Measurements from ENCODE around the gene RNF19B.
A peak's percentile ranks its signal among the peaks of the same experiment; 100 is the strongest.
"Not testable (repeated sequence)": the region's sequence is repeated elsewhere in the genome, so short reads cannot be mapped to it uniquely, and the experiment has no call there.

The RNF19B gene

GRCh38 chr1:32990887-32991286 is 26.3 kb upstream of the RNF19B start:
- FAIRE-seq (no peak), DNase-seq (ENCODE audit: insufficient read length) (no peak)
- TF ChIP-seq POLR2A (IDR thresholded peaks at IDR 0.05; ENCODE audit: low read depth, low read length) (no peak), POLR2AphosphoS5 (IDR thresholded peaks at IDR 0.05; ENCODE audit: low read depth, low read length) (no peak), TAF1 (IDR thresholded peaks at IDR 0.05; ENCODE audit: borderline replicate concordance, low read depth, low read length) (no peak)

GRCh38 chr1:32989160-32990050 is 24.8 kb upstream of the RNF19B start:
- no peak for TF ChIP-seq POLR2A (IDR thresholded peaks at IDR 0.05; ENCODE audit: low read depth, low read length)
- DNase-seq (ENCODE audit: insufficient read length) = no peak

GRCh38 chr1:32988665-32989064 is 24.1 kb upstream of the RNF19B start:
- DNase-seq (ENCODE audit: insufficient read length) = no peak
- FAIRE-seq = no peak
- TF ChIP-seq TAF1 (IDR thresholded peaks at IDR 0.05; ENCODE audit: borderline replicate concordance, low read depth, low read length) (no peak), POLR2AphosphoS5 (IDR thresholded peaks at IDR 0.05; ENCODE audit: low read depth, low read length) (no peak), POLR2A (IDR thresholded peaks at IDR 0.05; ENCODE audit: low read depth, low read length) (no peak)

More at GRCh38 chr1:32989160-32990050, 24.8 kb upstream of the RNF19B start:
- peak; percentile 48 for FAIRE-seq

- no peak for DNase-seq (ENCODE audit: insufficient read length)
- TF ChIP-seq TAF1 (IDR thresholded peaks at IDR 0.05; ENCODE audit: borderline replicate concordance, low read depth, low read length) = no peak
- no peak for TF ChIP-seq POLR2A (IDR thresholded peaks at IDR 0.05; ENCODE audit: low read depth, low read length)
- no peak for TF ChIP-seq POLR2AphosphoS5 (IDR thresholded peaks at IDR 0.05; ENCODE audit: low read depth, low read length)
- no peak for FAIRE-seq
Observed at GRCh38 chr1:32985226-32985625, 20.6 kb upstream of the RNF19B start.

- FAIRE-seq (peak; percentile 36), DNase-seq (ENCODE audit: insufficient read length) (no peak)
- no peak for TF ChIP-seq TAF1 (IDR thresholded peaks at IDR 0.05; ENCODE audit: borderline replicate concordance, low read depth, low read length)
- no peak for TF ChIP-seq POLR2A (IDR thresholded peaks at IDR 0.05; ENCODE audit: low read depth, low read length)
- TF ChIP-seq POLR2AphosphoS5 (IDR thresholded peaks at IDR 0.05; ENCODE audit: low read depth, low read length) = no peak
Observed at GRCh38 chr1:32984455-32985171, 20.0 kb upstream of the RNF19B start.

- no peak for DNase-seq (ENCODE audit: insufficient read length)
Observed at GRCh38 chr1:32984090-32984454, 19.5 kb upstream of the RNF19B start.

GRCh38 chr1:32983020-32983419 is 18.4 kb upstream of the RNF19B start:
- FAIRE-seq = no peak
- no peak for DNase-seq (ENCODE audit: insufficient read length)
- TF ChIP-seq POLR2AphosphoS5 (IDR thresholded peaks at IDR 0.05; ENCODE audit: low read depth, low read length) (no peak), TAF1 (IDR thresholded peaks at IDR 0.05; ENCODE audit: borderline replicate concordance, low read depth, low read length) (no peak), POLR2A (IDR thresholded peaks at IDR 0.05; ENCODE audit: low read depth, low read length) (no peak)

More at GRCh38 chr1:32984090-32984454, 19.5 kb upstream of the RNF19B start:
- no peak for FAIRE-seq
- TF ChIP-seq POLR2A (IDR thresholded peaks at IDR 0.05; ENCODE audit: low read depth, low read length) (no peak), TAF1 (IDR thresholded peaks at IDR 0.05; ENCODE audit: borderline replicate concordance, low read depth, low read length) (no peak), POLR2AphosphoS5 (IDR thresholded peaks at IDR 0.05; ENCODE audit: low read depth, low read length) (no peak)

- TF ChIP-seq TAF1 (IDR thresholded peaks at IDR 0.05; ENCODE audit: borderline replicate concordance, low read depth, low read length) = peak; percentile 71; the same call in 1 of the 2 replicates
- TF ChIP-seq POLR2A (IDR thresholded peaks at IDR 0.05; ENCODE audit: low read depth, low read length) = peak; percentile 88
- peak; percentile 85 for TF ChIP-seq POLR2AphosphoS5 (IDR thresholded peaks at IDR 0.05; ENCODE audit: low read depth, low read length)
- DNase-seq (ENCODE audit: insufficient read length) = peak; percentile 61
- FAIRE-seq = peak; percentile 85
Observed at GRCh38 chr1:32981003-32981901, 16.6 kb upstream of the RNF19B start.

GRCh38 chr1:32980080-32980479 is 15.5 kb upstream of the RNF19B start:
- no peak for TF ChIP-seq POLR2AphosphoS5 (IDR thresholded peaks at IDR 0.05; ENCODE audit: low read depth, low read length)
- no peak for TF ChIP-seq TAF1 (IDR thresholded peaks at IDR 0.05; ENCODE audit: borderline replicate concordance, low read depth, low read length)
- TF ChIP-seq POLR2A (IDR thresholded peaks at IDR 0.05; ENCODE audit: low read depth, low read length) = no peak
- FAIRE-seq = no peak
- DNase-seq (ENCODE audit: insufficient read length) = no peak

GRCh38 chr1:32978854-32979253 is 14.2 kb upstream of the RNF19B start:
- FAIRE-seq (no peak), DNase-seq (ENCODE audit: insufficient read length) (no peak)
- TF ChIP-seq POLR2AphosphoS5 (IDR thresholded peaks at IDR 0.05; ENCODE audit: low read depth, low read length) (no peak), POLR2A (IDR thresholded peaks at IDR 0.05; ENCODE audit: low read depth, low read length) (no peak), TAF1 (IDR thresholded peaks at IDR 0.05; ENCODE audit: borderline replicate concordance, low read depth, low read length) (no peak)

GRCh38 chr1:32977546-32978087 is 13.0 kb upstream of the RNF19B start:
- no peak for DNase-seq (ENCODE audit: insufficient read length)
- FAIRE-seq = no peak
- TF ChIP-seq TAF1 (IDR thresholded peaks at IDR 0.05; ENCODE audit: borderline replicate concordance, low read depth, low read length) (no peak), POLR2AphosphoS5 (IDR thresholded peaks at IDR 0.05; ENCODE audit: low read depth, low read length) (no peak), POLR2A (IDR thresholded peaks at IDR 0.05; ENCODE audit: low read depth, low read length) (no peak)

- not testable (repeated sequence) for FAIRE-seq
Observed at GRCh38 chr1:32975055-32975454, 10.4 kb upstream of the RNF19B start.

GRCh38 chr1:32973458-32973857 is 8.8 kb upstream of the RNF19B start:
- not testable (repeated sequence) for FAIRE-seq; DNase-seq (ENCODE audit: insufficient read length)

More at GRCh38 chr1:32975055-32975454, 10.4 kb upstream of the RNF19B start:
- DNase-seq (ENCODE audit: insufficient read length) = not testable (repeated sequence)
